GM21528 (cell line): ENCODE data around the gene TRIM24.
"Not testable (repeated sequence)": the region's sequence is repeated elsewhere in the genome, so short reads cannot be mapped to it uniquely, and the experiment has no call there.

Source experiments
- ATAC-seq: cut with Tn5 transposase; IDR thresholded peaks from one replicate; pipeline ENCODE4 v1.9.1; 2021; ENCODE audit warnings: mild to moderate bottlenecking, moderate library complexity; ENCODE audit not compliant: unreplicated experiment, low FRiP score

Gene TRIM24

DNA sequence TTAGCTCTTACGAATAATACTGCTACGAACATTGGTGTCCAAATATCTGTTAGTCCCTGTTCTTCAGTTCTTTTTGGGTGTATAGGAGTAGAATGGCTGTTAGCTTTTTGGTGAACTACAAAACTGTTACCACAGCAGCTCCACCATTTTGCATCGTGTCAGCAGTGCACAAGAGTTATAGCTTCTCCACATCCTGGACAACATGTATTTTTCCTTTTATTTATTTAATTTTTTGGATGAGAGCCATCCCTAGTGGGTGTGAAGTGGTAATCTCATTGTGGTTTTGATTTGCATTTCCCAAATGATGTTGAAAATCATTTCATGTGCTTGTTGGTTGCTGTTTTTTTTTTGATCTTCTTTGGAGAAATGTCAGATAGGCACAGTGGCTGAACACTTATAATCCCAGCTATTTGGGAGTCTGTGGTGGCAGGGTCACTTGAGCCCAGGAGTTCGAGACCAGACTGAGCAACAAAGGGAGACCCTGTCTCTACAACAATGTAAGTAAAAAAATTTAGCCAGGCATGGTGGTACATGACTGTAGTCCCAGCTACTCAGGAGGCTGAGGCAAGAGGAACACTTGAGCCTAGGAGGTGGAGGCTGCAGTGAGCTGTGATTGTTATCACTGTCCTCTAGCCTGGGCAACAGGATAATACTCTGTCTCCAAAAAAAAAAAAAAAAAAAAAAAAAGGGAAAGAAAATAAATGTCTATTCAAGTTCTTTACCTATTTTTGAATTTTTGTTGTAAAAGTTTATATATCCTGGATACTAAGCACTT is 31.7 kb downstream of the TRIM24 start:
- ATAC-seq: no peak

DNA sequence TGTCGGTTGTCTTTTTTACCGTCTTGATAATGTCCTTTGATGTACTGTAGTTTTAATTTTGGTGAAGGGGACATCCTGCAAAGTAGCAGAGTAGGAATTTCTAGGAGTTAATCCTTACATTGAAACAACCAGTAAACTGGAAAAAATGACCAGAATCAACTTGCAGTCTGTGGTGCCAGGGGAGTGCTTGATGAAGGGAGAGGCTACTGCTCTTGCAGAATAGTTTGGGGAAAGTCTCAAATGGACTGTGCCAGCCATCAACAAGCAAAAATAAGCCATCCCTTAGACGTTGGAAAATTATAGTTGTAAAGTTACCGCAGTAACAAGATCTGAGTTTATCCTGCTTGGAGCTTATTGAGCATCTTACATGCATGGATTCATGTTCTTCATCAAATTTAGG is 32.4 kb downstream of the TRIM24 start:
- no peak for ATAC-seq

DNA sequence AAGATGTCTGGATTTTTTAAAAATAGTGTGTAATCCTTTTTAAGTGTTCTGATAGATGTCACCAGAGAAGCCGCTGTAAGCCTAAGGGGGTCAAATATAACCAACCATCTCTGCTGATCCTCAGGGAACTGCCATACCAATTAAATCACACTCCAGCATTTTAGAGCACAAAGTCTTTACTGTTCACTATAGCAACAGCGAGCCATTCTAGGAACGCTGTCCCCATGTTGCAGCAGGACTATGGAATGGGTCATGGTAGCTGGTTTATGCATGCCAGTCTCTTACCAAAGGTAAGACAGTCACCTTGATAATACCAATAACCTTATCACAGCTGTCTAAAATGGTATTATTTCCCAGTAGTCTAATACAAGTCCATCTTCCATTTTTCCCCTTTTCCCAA is 33.5 kb downstream of the TRIM24 start:
- no peak for ATAC-seq

DNA sequence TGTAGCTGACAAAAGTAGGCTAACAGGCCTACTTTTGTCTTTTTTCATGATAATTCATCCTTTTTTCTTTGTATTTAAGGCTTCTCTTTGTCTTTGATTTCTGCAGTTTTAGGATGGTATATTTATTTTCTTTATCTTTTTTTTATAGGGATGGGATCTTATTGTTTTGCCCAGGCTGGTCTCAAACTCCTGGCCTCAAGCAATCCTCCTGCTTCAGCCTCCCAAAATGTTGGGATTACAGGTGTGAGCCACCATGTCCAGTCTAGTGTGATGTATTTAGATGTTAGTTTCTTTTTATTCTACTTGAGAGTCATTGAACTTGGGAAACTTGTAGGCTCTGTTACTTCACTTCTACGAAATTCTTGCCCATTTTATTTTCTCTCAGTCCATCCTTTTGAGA is 35.4 kb downstream of the TRIM24 start:
- no peak for ATAC-seq

DNA sequence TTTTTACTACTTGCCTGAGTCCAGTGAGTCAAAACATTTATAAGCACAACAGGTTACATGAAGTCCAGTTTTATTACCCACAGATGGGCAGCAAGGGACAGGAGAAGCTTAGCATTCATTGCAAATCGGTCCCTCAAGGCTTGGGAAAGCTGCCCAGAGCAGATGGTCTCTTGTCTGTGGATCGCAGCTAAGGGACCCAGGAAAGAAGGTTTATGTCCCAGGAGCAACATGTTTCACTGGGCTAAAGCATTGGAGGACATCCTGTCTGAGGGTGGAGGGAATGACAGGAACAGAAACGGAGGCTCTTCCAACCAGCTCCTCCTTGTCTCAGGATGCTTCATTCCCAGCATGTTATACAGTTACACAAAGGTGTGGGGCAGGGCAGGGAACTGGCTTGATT is 39.3 kb downstream of the TRIM24 start:
- no peak for ATAC-seq

DNA sequence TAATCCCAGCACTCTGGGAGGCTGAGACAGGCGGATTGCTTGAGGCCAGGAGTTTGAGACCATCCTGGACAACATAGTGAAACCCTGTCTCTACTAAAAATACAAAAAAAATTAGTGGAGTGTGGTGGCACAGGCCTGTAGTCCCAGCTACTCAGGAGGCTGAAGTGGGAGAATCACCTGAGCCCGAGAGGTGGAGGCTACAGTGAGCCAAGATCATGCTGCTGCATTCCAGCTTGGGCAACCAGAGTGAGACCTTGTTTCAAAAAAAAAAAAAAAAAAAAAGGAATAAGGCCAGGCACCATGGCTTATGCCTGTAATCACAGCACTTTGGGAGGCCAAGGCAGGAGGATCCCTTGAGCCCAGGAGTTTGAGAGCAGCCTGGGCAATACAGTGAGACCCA is 40.2 kb downstream of the TRIM24 start:
- not testable (repeated sequence) for ATAC-seq

DNA sequence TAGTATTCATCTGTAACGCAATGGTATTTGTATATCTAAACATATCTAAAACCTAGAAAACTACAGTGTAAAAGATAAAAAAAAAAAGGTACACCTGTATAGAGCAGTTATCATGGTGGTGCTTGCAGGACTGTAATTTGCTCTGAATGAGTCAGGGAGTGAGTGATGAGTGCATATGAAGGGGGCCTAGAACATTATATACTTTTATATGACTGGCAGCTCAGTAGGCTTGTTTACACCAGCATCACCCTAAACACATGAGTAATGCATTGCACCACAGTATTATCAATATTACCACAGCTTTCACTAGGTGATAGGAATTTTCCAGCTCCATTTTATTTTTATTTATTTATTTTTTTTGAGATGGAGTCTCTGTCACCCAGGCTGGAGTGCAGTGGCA is 40.8 kb downstream of the TRIM24 start:
- no peak for ATAC-seq

DNA sequence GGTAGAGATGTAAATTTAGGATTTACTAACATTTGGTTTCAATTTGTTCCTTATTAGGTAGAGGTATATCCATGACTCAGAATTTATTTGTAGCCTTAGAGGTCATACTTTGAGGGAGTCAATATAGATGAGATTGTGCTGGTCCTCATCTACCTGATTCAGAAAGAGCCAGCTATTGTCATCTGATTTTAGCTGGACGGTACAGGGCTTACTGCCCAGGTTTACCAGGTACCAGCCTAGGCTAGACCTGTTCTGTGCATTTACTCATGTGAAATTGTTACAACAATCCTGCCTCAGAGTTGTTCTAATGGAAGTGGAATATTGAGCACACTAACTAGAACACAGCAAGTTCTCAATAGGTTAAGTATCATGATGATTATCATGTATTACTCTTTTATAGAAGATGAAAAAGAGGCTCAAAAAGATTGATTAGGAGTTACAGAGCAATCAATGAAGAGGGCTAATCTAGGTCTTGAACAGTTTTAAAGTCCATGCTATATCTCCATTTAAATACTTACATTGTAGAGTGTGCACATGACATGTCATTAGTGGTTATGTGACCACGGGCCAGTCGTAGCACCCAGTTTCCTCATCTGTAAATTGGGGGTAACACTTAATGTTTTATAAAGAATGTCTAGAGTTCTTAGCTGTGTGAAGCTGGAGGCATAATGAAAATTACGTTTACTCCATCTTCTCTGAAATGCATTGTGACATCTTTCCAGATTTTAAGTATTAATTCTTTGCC is 42.1 kb downstream of the TRIM24 start:
- ATAC-seq: no peak

DNA sequence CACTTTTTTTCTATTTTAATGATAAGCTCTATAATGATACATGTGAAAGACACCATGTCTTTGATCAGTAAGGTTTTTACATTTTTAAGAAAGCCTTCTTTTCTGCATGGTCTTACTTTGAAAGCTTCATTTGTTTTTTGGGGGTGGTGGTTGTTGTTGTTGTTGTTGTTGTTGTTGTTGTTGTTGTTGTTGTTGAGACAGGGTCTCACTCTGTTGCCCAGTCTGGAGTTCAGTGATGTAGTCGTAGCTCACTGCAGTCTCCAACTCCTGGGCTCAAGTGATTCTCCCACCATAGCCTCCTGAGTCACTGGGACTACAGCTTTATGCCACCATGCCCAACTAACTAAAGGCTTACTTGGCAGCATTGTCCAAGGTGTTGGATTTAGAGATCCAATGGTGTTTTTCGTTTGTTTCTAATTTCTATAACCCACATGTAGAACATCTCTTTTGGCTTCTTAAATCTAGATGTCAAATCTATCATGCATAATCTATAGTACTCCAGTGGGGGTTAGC is 45.4 kb downstream of the TRIM24 start:
- ATAC-seq: no peak

DNA sequence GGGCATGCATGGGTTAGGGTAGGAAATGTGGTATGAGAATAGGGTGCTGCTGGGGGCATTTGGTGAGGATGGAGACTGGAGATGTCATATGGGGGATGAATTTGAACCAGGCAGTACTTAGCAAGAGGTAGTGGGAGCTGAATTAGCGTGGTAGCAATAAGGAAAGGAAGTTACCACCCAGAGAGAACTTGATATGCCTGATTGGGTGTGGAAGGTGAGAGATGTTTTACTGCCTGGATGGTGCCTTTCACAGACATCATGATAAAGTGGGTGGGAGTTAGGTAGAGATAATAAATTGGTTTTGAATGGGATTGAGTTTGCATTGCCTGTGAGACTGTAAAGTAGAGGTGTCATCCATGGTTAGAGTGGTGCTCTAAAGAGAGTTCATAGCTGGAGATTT is 46.7 kb downstream of the TRIM24 start:
- ATAC-seq: no peak

DNA sequence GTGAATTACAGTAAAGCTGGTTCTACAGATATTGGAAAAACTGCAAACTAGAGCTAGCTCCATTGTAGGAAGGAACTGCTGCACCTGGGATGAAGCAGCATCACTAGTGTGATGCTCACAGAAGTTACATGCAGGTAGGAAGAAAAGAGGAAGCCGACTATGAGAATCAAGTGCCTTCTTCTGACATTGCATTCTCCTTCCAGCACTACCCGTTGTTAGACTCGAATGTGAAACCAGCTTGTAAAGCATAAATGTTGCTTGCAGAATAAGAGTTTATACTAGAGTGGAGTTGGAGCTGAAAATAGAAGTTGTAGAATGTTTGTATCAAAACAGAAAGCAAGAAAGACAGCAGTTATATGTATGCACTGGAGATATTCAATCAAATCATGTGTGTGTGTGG is 49.9 kb downstream of the TRIM24 start:
- no peak for ATAC-seq

DNA sequence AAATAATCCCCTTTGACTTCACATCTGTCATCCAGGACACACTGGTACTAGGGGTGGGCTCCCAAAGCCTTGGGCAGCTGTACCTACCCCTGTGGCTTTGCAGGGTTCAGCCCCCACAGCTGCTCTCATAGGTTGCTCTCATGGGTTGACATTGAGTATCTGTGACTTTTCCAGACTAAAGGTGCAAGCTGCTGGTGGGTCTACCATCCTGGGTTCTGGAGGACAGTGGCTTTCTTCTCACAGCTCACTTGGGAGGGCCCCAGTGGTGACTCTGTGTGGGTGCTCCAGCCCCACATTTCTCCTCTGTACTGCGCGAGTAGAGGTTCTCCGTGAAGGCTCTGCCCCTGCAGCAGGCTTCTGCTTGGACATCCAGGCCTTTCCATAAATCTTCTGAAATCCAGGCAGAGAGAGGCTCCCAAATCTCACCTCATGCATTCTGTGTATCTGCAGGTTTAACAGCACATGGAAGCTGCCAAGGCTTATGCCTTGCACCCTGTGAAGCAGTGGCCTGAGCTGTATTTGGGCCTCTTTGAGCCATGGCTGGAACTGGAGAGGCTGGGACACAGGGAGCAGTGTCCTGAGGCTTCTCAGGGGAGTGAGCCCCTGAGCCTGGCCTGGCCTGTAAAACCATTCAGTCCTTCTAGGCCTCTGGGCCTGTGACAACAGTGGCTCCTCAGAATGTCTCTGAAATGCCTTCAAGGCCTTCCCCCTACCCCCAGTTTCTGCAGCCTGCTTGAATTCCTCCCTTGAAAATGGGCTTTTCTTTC is 52.2 kb downstream of the TRIM24 start:
- ATAC-seq: no peak

DNA sequence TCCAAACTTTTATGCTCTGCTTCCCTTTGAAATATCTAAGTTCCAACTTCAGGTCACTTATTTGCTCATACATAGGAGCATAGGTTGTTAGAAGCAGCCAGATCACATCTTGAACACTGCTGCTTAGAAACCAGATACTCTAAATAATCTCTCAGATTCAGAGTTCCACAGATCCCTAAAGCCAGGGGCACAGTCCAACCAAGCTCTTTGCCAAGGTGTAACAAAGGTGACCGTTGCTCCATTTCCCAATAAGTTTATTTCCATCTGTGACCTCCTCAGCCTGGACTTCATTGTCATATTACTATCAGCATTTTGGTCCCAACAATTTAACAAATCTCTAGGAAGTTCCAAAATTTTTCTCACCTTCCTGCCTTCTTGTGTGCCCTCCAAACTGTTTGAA is 52.8 kb downstream of the TRIM24 start:
- ATAC-seq: no peak

DNA sequence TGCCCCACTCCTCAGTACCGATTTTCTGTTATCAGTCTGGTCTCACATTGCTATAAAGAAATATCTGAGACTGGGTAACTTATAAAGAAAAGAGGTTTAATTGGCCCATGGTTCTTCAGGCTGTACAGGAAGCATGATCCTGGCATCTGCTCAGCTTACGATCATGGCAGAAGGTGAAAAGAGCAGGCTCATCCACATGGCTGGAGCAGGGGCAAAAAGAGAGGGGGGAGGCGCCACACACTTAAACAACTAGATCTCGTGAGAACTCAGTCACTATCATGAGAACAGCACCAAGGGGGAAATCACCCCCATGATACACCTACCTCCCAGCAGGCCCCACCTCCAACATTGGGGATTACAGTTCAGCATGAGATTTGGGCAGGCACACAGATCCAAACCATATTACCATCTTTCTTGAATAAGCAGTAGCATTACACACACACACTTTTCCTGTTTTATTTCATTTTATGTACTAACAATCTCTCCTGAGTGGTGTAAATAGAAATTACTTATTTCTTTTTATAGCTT is 53.3 kb downstream of the TRIM24 start:
- ATAC-seq: no peak

DNA sequence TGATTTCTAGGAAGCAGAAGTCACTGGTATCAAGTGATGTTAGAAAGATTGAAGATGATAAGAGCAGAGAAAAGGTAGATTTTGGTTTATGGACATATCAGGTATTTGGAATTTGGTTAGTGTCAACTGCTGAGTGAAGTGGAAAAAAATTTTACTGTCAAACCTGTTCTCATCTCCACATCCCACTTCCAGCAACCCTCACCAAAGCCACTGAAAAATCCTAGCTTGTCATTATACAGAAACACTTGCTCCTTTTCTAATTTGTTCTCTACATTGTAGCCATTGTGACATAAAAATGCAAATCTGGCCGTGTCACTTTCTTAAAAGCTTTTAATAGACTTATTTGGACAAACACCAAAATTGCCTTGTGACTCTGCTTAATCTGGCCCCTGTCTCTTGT is 54.0 kb downstream of the TRIM24 start:
- no peak for ATAC-seq

DNA sequence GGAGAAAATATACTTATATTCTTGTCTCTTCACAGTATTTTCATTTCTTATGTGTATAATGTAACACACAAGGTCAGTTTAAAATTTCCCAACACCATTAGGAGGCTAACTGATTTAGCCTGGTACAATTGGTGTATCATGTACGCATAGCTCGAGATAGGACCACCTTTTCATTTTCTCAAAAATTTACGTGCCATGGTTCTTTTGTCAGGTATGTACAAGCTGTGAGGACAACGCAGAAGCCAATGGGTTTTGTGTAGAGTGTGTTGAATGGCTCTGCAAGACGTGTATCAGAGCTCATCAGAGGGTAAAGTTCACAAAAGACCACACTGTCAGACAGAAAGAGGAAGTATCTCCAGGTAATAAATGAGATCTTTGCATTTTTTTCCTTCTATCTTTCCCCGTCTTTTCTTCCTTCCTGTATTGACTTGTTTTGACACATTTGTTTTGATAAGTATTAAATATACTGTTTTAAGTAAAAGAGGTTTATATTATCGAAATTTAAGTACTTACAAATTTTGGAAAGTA is 55.0 kb downstream of the TRIM24 start:
- ATAC-seq: no peak

DNA sequence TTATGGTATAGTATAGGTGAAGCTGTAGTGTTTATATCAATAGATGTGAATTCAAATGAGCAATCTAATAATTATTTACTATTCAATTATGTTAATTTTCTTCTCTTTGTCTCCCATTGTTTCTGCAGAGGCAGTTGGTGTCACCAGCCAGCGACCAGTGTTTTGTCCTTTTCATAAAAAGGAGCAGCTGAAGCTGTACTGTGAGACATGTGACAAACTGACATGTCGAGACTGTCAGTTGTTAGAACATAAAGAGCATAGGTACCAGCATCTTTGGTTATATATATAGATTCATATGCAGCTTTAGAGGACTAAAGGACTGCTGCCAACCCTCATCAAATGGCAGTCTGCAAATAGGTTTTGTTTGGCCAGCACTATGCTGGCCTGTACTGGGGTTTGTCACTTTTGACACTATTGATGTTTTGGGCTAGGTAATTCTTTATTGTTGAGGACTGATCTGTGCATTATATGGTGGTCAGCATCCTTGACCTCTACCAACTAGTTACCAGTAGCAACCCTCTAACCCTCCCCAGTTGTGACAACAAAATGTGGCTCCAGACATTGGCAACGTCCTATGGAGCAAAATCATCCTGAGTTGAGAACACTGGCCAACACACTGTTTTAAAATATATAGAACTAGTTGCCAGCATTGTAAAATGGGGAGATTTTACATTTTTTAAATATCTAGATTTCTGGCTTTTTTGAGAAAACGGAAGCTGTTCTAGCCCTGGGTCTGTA is 59.2 kb downstream of the TRIM24 start:
- no peak for ATAC-seq

DNA sequence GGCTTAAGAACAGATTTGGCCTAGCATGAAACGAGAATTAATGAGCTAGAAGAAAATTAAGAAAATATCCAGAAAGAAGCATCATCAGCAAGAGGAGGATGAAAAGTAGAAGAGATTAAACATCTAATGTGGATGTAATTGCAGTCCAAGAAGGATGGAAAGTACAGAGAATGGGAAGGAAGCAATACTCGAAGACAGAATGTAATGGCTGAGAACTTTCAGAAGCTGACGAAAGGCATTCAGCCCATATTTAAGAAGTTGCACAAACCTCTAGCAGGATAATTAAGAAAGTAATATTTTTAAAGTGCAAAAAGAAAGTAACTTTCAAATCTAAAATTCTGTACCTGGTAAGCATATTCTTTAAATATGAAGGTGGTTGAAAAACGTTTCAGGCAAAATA is 60.7 kb downstream of the TRIM24 start:
- ATAC-seq: no peak

DNA sequence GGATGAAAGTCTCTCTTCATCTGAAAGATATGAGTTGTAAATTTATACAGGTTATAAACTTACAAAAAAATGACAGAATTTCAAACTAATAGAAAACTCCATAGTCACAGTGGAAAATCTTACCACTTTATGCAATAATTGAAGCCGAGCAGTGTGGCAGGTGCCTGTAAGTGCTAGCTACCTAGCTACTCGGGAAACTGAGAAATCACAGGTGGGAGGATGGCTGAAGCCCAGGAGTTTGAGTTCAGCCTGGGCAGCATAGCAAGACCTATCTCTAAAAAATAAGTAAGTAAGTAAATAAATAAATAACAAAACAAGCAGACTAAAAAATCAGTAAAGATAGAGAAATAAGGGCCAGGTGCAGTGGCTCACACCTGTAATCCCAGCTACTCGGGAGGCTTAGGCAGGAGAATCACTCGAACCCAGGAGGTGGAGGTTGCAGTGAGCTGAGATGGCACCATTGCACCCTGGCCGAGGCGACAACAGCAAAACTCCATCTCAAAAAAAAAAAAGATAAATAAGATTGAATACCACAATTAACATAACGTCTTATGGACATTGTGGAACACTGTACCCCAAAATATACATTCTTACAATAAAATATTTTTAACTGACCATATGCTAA is 61.9 kb downstream of the TRIM24 start:
- ATAC-seq: no peak

DNA sequence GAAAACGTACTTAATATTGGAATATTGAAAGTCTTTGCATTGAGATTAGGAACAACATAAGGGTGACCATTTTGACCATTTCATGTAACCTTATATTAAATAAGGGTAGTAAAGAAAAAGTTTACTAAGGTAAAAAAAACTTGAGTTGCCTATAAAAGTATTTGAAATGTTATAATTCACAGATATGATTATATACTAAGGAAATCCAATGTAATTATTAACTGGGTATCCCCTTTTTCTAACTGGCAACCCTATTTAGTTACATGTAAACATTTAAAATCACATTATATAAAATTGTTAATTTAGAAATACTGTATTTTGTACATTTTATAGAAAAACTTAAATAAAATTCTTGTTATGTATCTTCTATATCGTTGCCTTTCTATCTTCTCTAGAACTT is 64.2 kb downstream of the TRIM24 start:
- no peak for ATAC-seq
